Neural progenitor cell (in vitro differentiated cells): ENCODE measurements around the gene TUBB3.

Experiments
- CTCF ChIP-seq: fragments of 200-600 bp; sonication (generic); IDR thresholded peaks from 2 replicates; pipeline ENCODE4 v1.5.1; 2017; ENCODE audit warnings: antibody characterized with exemption, mild to moderate bottlenecking
- EZH2 ChIP-seq: fragments of 200-600 bp; sonication (generic); IDR thresholded peaks from 2 replicates; pipeline ENCODE4 v1.6.1; 2017; ENCODE audit warnings: antibody characterized with exemption, mild to moderate bottlenecking, moderate library complexity
- EZH2phosphoT487 ChIP-seq: fragments of 200-600 bp; sonication (generic); IDR thresholded peaks from 2 replicates; pipeline ENCODE4 v1.6.1; 2017; ENCODE audit warnings: antibody characterized with exemption

- no peak for TF ChIP-seq CTCF
- TF ChIP-seq EZH2, result no peak
- no peak for TF ChIP-seq EZH2phosphoT487
Observed at GRCh38 chr16:89934611-89935553, 11.7 kb downstream of the TUBB3 start.
